ENCODE measurements around the gene SLC7A5.

Gene SLC7A5

GRCh38 chr16:87845213-87845612 lies 24.1 kb downstream of the SLC7A5 start:
- DNase-seq = no peak

GRCh38 chr16:87844809-87845208 lies 24.5 kb downstream of the SLC7A5 start:
- no peak for DNase-seq

GRCh38 chr16:87844120-87844733 lies 25.1 kb downstream of the SLC7A5 start:
- DNase-seq = no peak

DNA sequence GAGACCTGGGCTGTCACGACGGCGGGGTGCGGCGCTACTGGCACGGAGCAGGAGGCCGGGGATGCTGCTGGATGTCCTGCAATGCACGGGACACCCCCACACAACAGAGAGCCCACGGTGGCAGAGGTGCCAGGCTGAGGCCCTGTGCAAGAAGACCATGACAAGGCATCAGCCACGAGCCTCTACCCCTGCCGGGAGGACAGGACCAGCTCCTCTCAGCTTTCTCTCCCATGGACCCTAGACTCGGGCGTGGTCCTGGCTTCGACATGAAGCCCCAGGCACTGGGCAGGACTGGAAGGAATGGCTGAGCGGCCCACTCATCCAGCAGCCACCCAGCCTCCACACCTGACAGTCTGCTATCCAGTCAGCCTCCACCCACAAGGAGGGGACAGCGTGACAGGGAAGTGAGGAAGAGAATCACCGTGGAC lies 25.6 kb downstream of the SLC7A5 start:
- no peak for DNase-seq

- DNase-seq = no peak
Observed at GRCh38 chr16:87842209-87842869, 27.0 kb downstream of the SLC7A5 start.

- DNase-seq = no peak
Observed at GRCh38 chr16:87841340-87842208, 27.7 kb downstream of the SLC7A5 start.

- DNase-seq = no peak
Observed at GRCh38 chr16:87840271-87840978, 28.9 kb downstream of the SLC7A5 start.

- no peak for DNase-seq
Observed at GRCh38 chr16:87839542-87840270, 29.6 kb downstream of the SLC7A5 start.

GRCh38 chr16:87838643-87839541 lies 30.4 kb downstream of the SLC7A5 start:
- no peak for DNase-seq

DNA sequence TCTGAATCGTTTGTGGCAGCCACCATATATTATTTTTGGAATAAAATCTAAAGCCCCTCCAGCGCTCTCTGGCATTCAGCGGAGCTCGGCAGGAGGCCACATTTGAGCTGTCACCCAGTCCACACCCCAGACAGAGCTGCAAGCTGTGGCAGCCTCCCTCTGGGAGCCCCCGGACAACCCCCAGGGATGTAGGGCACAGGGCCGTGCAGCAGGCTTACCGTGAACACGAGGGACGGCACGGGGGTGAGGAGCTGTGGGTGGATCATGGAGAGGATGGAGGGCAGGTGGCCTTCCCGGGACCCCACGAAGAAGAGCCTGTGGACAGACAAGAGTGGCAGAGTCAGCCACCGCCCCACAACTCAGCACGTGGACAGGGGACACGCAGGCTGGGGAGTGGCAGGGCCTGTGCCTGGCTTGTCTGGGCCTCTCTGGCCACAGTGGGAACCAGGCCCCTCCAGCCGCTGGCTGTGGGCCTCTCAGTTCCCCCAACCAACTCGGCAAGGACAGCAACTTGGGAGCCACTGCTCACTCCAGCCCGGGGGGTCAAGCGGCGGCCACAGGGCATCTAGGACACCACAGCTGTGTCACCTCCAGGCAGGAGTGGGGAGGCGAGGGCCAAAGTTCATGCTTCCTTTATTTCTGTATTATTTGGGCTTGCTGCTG lies 31.5 kb downstream of the SLC7A5 start:
- no peak for DNase-seq

DNA sequence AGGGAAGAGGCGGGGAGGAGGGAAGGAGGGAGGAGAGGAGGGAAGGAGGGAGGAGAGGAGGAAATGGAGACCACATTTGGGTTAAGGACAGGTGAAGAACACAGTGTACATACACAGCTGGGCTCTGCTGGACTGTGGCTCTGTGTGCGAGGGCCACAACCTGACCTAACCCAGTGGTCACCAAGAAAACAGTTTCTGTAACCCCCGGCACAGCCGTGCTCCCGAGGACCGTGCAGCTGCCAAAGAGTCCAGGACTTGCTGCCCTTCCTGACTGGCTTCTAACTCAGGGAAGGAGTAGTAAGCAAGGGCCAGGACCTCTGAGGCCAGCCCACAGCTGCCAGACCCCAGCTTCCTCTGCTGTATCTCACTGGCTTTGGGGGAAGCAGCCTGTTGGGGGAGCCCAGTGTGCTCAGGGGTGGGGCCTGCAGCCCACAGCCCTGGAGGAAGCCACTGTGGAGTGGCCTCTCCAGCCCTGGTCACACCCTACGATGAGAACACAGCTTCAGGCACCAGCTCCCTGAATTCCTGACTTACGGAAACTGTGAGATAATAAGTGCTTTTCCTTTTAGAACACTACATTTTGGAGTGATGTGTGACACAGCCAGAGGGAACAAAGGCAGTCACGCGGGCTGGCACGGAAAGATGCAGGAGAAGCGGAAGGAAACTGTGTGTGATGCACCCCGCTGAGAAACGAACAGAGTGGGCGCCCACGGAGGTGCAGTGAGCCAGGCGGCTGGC lies 32.3 kb downstream of the SLC7A5 start:
- no peak for DNase-seq

- DNase-seq = no peak
Observed at GRCh38 chr16:87836346-87836843, 32.9 kb downstream of the SLC7A5 start.

DNA sequence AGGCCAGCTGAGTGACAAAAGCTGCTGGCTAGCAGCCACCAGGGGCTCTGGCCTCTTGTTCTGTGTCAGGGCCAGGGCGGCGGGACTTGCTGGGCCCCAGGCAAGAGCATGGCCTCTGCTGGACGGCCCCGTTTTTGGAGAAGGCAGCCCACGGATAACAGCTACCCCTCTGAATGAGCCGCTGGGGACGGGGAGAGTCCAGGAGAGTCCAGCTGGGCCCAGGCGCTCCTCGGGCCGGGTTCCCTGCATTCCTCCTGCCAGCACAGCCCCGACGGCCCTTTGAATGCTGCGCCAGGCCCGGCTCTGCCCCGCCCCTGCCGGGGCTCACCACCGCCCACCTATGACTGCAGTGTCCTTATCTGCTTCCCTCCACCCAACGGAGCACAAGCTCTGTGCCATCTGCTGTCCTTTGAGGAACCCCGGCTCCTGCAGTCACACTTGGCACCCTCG lies 33.4 kb downstream of the SLC7A5 start:
- DNase-seq = no peak

DNA sequence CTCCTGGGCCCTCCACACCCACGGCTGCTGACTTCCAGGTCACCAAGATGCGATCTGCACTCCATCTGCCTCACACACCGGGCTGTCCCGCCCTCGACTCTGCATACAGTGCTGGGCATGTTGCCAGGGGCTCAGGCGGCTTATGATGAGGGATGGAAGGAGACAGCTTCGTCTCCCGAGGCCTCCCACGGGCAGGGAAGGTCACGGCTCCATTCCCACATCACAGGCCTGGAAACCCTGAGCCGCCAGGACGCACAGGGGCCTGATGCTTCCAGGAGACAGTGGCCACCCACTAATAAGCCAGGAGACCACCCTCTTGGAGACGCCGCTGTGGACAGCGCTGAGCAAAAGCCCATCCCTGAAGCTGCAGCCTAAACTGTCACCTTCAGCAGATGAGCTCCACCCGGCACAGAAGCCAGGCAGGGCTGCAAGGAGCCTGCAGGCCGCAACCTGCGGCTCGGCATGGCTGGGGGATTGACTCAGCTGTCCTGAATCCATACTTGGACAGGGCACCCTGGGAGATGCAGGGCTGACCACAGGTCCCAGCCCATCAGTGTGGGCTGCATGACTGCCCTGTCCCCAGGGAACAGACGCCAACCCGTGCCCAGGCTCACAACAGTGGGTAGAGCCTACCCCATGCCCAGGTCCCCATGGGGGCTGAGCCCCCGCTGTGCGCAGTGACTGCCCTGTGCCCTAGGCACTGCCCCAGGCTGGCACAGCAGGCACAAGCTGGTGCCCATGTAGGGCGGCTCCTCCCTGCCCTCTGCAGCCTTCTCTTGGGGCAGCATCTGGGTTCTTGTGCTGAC lies 34.4 kb downstream of the SLC7A5 start:
- DNase-seq = no peak

- no peak for DNase-seq
Observed at GRCh38 chr16:87834005-87834667, 35.2 kb downstream of the SLC7A5 start.

DNA sequence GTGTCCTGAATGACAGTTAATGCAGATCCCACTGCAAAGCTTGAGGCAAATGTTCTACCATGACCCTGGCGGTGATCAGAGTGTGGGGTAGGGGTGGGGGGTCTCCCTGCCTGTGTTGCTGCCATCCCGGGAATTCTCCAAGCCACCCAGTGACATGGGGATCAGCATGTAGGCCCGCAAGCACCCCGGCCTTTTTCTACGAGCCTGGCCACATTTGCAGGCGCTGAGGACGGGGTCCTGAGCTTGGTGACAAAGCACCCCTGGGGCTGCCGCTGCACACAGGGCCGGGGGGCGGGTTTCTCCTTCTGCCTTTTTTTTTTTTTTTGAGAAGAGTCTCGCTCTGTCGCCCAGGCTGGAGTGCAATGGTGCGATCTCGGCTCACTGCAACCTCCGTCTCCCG lies 35.8 kb downstream of the SLC7A5 start:
- no peak for DNase-seq

DNA sequence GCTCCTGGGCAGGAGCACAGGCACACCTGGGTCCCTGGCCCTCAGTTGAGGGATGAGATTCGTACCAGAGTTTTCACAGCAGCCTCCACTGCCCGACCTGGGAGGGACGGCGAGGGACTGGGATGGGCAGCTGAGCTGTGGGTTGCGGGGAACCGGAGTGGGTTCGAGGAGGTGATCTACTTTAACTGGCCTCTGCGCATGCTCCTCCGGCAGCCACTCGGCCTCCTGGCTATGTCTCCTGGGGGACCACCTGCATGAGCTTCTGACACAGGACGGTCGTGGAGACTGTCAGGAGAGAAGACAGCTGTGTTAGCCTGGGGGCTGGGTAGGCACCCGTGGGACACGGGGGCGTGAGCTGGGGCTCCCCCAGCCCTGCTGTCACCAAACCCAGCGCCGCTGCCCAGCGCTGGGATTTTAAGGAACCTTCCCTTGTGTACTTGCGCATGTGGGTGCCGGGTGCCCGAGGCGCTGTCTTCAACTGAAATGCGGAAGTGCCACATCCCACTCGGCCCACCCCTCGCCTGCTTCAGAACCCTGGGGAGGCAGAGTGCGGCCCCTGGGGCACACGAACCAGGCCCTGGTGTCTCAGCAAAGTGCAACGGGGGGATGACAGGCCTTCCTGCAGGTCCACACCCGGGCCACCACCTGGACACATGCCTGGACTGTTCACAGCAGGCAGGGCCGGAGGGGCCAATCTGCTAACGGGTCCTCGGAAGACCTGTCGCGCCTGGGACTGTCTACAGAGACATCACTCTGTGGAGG lies 36.4 kb downstream of the SLC7A5 start:
- no peak for DNase-seq

GRCh38 chr16:87832137-87832527 lies 37.2 kb downstream of the SLC7A5 start:
- no peak for DNase-seq
